ENCODE data around the gene B3GNT4.
"Not testable (repeated sequence)": the region's sequence is repeated elsewhere in the genome, so short reads cannot be mapped to it uniquely, and the experiment has no call there.

Gene B3GNT4

GRCh38 chr12:122203301-122204166 lies at the start of gene B3GNT4:
Gene B3GNT4, plus strand, starts transcription at chr12:122203709. Its CDS starts 910 bp downstream, at chr12:122204619.
- peak; percentile 62 for DNase-seq

GRCh38 chr12:122155705-122156104 lies 47.8 kb upstream of the B3GNT4 start:
- no peak for DNase-seq

GRCh38 chr12:122158700-122159285 lies 44.7 kb upstream of the B3GNT4 start:
- DNase-seq, result no peak

- DNase-seq, result peak; percentile 2
Measured at GRCh38 chr12:122159882-122160281, 43.6 kb upstream of the B3GNT4 start.

GRCh38 chr12:122160761-122161160 lies 42.7 kb upstream of the B3GNT4 start:
- no peak for DNase-seq

GRCh38 chr12:122161682-122162081 lies 41.8 kb upstream of the B3GNT4 start:
- DNase-seq, result no peak

- DNase-seq, result no peak
Measured at GRCh38 chr12:122162976-122163375, 40.5 kb upstream of the B3GNT4 start.

GRCh38 chr12:122166422-122167349 lies 36.8 kb upstream of the B3GNT4 start:
- no peak for DNase-seq

GRCh38 chr12:122167356-122167925 lies 36.1 kb upstream of the B3GNT4 start:
- no peak for DNase-seq

- no peak for DNase-seq
Measured at GRCh38 chr12:122168492-122168891, 35.0 kb upstream of the B3GNT4 start.

- DNase-seq, result no peak
Measured at GRCh38 chr12:122171399-122171798, 32.1 kb upstream of the B3GNT4 start.

- no peak for DNase-seq
Measured at GRCh38 chr12:122172262-122172939, 31.1 kb upstream of the B3GNT4 start.

GRCh38 chr12:122174155-122174845 lies 29.2 kb upstream of the B3GNT4 start, which contains the start of gene IL31:
Gene IL31, minus strand, starts transcription at chr12:122174221. Its CDS starts 49 bp downstream, at chr12:122174172.
- no peak for DNase-seq

- not testable (repeated sequence) for DNase-seq
Measured at GRCh38 chr12:122176473-122176872, 27.0 kb upstream of the B3GNT4 start.

GRCh38 chr12:122182887-122183587 lies 20.5 kb upstream of the B3GNT4 start, which contains the start of gene LRRC43:
Gene LRRC43, plus strand, starts transcription at chr12:122183123. Its CDS starts 22 bp downstream, at chr12:122183145.
- no peak for DNase-seq

- no peak for DNase-seq
Measured at GRCh38 chr12:122183588-122183940, 19.9 kb upstream of the B3GNT4 start.

GRCh38 chr12:122184517-122184916 lies 19.0 kb upstream of the B3GNT4 start:
- DNase-seq, result no peak

GRCh38 chr12:122185079-122185478 lies 18.4 kb upstream of the B3GNT4 start:
- no peak for DNase-seq

GRCh38 chr12:122185494-122186082 lies 17.9 kb upstream of the B3GNT4 start:
- DNase-seq, result no peak

- no peak for DNase-seq
Measured at GRCh38 chr12:122187466-122187865, 16.0 kb upstream of the B3GNT4 start.

Data from NCI-H2227 treated with DMSO at 0.1 percent for 48 hours (cell line).